Testis (tissue), 3 donors: ENCODE results near the gene GALNT15. TPM values are rescaled to one million over a fixed set of nuclear protein-coding genes. Genes with fewer than 3 reads are reported as not detected.

Source experiments
- DNase-seq: peaks from one replicate; pipeline ENCODE4 v3.0.0-alpha.2; 2019
- H3K27ac ChIP-seq, 2 donors: fragments of 200-600 bp; sonication (generic); one replicate each; pipeline ENCODE4 v1.5.1; 2019
- H3K27me3 ChIP-seq: fragments of 200-600 bp; sonication (generic); one replicate; pipeline ENCODE4 v1.5.1; 2019
- H3K36me3 ChIP-seq: fragments of 200-600 bp; sonication (generic); one replicate; pipeline ENCODE4 v1.5.1; 2017; ENCODE audit warnings: low read depth; ENCODE audit errors: missing control alignments
- H3K4me1 ChIP-seq: fragments of 200-600 bp; sonication (generic); one replicate; pipeline ENCODE4 v1.5.1; 2019
- H3K4me3 ChIP-seq, 2 donors: fragments of 200-600 bp; sonication (generic); one replicate each; pipeline ENCODE4 v1.5.1; 2017 to 2019
- H3K9me3 ChIP-seq: fragments of 200-600 bp; sonication (generic); one replicate; pipeline ENCODE4 v1.5.1; 2017
- POLR2A ChIP-seq: fragments of 450-650 bp; IDR thresholded peaks from one replicate; pipeline ENCODE4 v1.6.1; 2017; ENCODE audit warnings: antibody characterized with exemption, mild to moderate bottlenecking, moderate library complexity
- WGBS, 2 donors: methylation state at CpG; one replicate each; pipeline ENCODE4 v1.1.5; 2018; 5-methylcytosine and 5-hydroxymethylcytosine counted together
- intact Hi-C: fragments of 100-400 bp; cut with DNase I; formaldehyde crosslinking; loops from one replicate; pipeline ENCODE4 v1.15.1; 2023; ENCODE audit warnings: low total_unique reads
- polyA plus RNA-seq: library from polyadenylated mRNA; stranded (reverse); fragments of 350-450 nt; fragmentation: Illumina TruSeq; extraction: RNeasy Lipid Tissue Mini Kit (QIAGEN cat#74804); gene quantifications from one replicate; pipeline ENCODE4 v1.2.3, GENCODE V29; 2014; ENCODE audit warnings: low read depth, low replicate concordance; ENCODE audit not compliant: insufficient read depth
- total RNA-seq, 2 donors: library from RNA; depleted of rRNA; stranded (reverse); fragments of >200 nt; gene quantifications; one replicate each; pipeline ENCODE4 v1.2.3, GENCODE V29; 2016
- TF ChIP-seq, protein P1 (sequence below), 3 experiments: fragments of 450-650 bp in 2 of 3; fragments of 200-600 bp in 1 of 3; sonication (generic) in 1 of 3; IDR thresholded peaks; one replicate each; pipeline ENCODE4 v1.5.1; 2016 to 2019; ENCODE audit warnings: antibody characterized with exemption in 3 of 3, mild to moderate bottlenecking in 2 of 3, moderate library complexity in 1 of 3

GALNT15 gene
- total and polyA plus RNA-seq, 3 donors from 2014 or later, result 6.6 to 16.5 (median 13.0) TPM

DNA sequence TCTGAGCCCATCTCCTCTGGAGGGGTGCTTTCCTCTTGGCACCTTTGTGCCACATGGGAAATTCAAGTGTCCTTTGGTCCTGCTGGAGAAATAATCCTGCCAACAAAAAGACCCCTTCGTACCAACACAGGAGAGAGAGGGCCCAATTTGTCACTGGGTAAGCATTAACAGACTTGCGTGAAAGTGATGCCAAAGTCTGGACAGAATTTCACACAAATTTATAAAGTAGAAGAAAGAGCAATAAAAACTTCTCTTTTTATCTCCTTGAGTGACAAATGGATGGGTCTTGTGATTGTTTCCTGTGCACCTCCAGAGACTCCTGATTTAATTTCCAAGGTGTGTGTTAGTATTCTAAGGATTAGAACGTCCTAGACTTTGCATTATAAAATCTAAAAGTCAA is 75.4 kb downstream of the GALNT15 start:
- no peak for TF ChIP-seq POLR2A
- TF ChIP-seq, protein P1, sequence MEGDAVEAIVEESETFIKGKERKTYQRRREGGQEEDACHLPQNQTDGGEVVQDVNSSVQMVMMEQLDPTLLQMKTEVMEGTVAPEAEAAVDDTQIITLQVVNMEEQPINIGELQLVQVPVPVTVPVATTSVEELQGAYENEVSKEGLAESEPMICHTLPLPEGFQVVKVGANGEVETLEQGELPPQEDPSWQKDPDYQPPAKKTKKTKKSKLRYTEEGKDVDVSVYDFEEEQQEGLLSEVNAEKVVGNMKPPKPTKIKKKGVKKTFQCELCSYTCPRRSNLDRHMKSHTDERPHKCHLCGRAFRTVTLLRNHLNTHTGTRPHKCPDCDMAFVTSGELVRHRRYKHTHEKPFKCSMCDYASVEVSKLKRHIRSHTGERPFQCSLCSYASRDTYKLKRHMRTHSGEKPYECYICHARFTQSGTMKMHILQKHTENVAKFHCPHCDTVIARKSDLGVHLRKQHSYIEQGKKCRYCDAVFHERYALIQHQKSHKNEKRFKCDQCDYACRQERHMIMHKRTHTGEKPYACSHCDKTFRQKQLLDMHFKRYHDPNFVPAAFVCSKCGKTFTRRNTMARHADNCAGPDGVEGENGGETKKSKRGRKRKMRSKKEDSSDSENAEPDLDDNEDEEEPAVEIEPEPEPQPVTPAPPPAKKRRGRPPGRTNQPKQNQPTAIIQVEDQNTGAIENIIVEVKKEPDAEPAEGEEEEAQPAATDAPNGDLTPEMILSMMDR (IDR thresholded peaks at IDR 0.05), result no peak
- peaks cover 5% of the 10 kb centered on the region for H3K4me1 ChIP-seq
- H3K36me3 ChIP-seq, result no peaks in the 10 kb centered on the region
- no peaks in the 10 kb centered on the region for H3K27me3 ChIP-seq
- no peak overlapping the region for H3K4me3 ChIP-seq
- WGBS, 2 donors, result 70 to 85% methylated on average over 3 of the region's 3 CpGs
- no peak for DNase-seq
- intact Hi-C loops, result loop anchor here (5.0 to 10.0 kb wide), 2 partner anchors 203 to 435 kb away; no protein-coding TSS in a partner anchor
- no peak overlapping the region for H3K27ac ChIP-seq
- no peaks in the 10 kb centered on the region for H3K9me3 ChIP-seq

DNA sequence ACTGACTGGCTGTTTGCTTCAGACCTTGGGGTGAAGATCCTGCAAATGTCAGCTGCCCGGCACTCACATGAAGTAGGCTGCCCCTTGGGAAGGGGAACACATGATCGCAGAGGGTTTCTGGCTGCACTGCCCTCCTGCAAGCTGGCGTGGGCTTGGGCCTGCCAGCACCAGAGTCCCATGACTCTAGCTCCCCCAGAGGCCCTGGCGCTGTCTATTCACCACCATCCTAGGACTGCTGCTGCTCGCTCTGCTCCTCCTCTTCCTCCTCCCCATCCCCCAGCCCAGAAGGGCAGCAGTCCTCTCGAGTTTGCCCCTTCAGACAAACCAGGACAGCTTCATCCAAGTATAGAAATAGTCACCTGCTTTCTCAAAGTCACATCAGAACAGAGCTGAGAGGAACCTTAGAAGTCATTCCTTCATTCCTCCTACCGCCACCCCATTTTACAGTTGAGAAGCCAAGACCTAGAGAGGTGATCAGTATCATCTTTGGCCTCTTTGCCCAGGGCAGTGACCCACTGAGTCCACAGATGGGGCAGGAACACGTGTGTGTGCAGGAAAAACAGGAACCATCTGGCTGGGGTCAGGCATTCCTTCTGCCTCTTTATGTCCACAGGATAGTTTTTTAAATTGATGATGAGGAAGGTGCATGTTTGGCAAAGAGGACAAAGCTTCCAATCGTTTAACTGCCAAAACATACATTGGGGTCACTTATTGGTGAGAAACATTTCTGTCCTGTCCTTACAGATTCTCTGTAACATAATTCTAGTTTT is 77.0 kb downstream of the GALNT15 start:
- Histone ChIP-seq H3K27ac (no peak overlapping the region), H3K4me3 (no peak overlapping the region), H3K9me3 (no peaks in the 10 kb centered on the region), H3K27me3 (no peaks in the 10 kb centered on the region), H3K4me1 (peaks cover 5% of the 10 kb centered on the region), H3K36me3 (no peaks in the 10 kb centered on the region)
- no peak for TF ChIP-seq POLR2A
- TF ChIP-seq, protein P1 (IDR thresholded peaks at IDR 0.05), result no peak
- WGBS, 2 donors, result 79% methylated on average over 9 of the region's 9 CpGs
- no peak for DNase-seq
- intact Hi-C loops, result no loop called here

- no peak for DNase-seq
- Histone ChIP-seq H3K27me3 (no peaks in the 10 kb centered on the region), H3K36me3 (no peaks in the 10 kb centered on the region), H3K4me1 (peaks cover 5% of the 10 kb centered on the region), H3K9me3 (no peaks in the 10 kb centered on the region), H3K27ac (no peak overlapping the region), H3K4me3 (no peak overlapping the region)
- WGBS, 2 donors, result 43 to 57% methylated on average over 7 of the region's 7 CpGs
- TF ChIP-seq, protein P1 (IDR thresholded peaks at IDR 0.05), result no peak
- TF ChIP-seq POLR2A, result no peak
- intact Hi-C loops, result no loop called here
These were observed 77.9 kb downstream of the GALNT15 start for GRCh38 chr3:16252243-16252978.

- intact Hi-C loops, result no loop called here
- Histone ChIP-seq H3K9me3 (no peaks in the 10 kb centered on the region), H3K4me1 (peaks cover 5% of the 10 kb centered on the region), H3K36me3 (no peaks in the 10 kb centered on the region), H3K27ac (no peak overlapping the region), H3K4me3 (no peak overlapping the region), H3K27me3 (no peaks in the 10 kb centered on the region)
- TF ChIP-seq, protein P1 (IDR thresholded peaks at IDR 0.05), result no peak
- TF ChIP-seq POLR2A, result no peak
- no peak for DNase-seq
- WGBS, 2 donors, result 86 to 96% methylated on average over 2 of the region's 2 CpGs
These were observed 78.5 kb downstream of the GALNT15 start for GRCh38 chr3:16252988-16253387.
